ENCODE results near the gene ZNF335. TPM values are rescaled to one million over a fixed set of nuclear protein-coding genes. Genes with fewer than 3 reads are reported as not detected.

The ZNF335 gene
- total and polyA plus RNA-seq, 11 donors = 5.6 to 14.9 (median 7.5) TPM

GRCh38 chr20:45962031-45962755 lies 9.8 kb downstream of the ZNF335 start:
- Histone ChIP-seq H3K9me3 (no peaks in the 10 kb centered on the region), H3K4me1 (no peaks in the 10 kb centered on the region), H3K4me3 (no peak overlapping the region), H3K27ac (no peak overlapping the region), H3K27me3 (no peaks in the 10 kb centered on the region), H3K36me3 (peaks cover 3 to 100% (median 100%) of the 10 kb centered on the region in 9 donors)
- WGBS, 4 donors = 94 to 96% (median 94%) methylated on average over 17 to 26 of the region's 26 CpGs
- TF ChIP-seq CTCF (IDR thresholded peaks at IDR 0.05) = no peak
- no peak for TF ChIP-seq POLR2A (IDR thresholded peaks at IDR 0.05)
- intact Hi-C loops (cut with DNase I) = loop anchor here in 6 of 10 donors (5.0 to 10.0 kb wide), 4 partner anchors 67 to 157 kb away; partner anchors contain the start of genes TNNC2 (in 4 of the 6), CTSA (in 2 of the 6) and NEURL2 (in 2 of the 6)
- ATAC-seq = no peak
- no peak for DNase-seq

GRCh38 chr20:45959956-45960630 lies 11.9 kb downstream of the ZNF335 start:
- DNase-seq = no peak
- TF ChIP-seq CTCF (IDR thresholded peaks at IDR 0.05) (no peak), POLR2A (IDR thresholded peaks at IDR 0.05) (no peak)
- H3K4me3 ChIP-seq = no peak overlapping the region
- no peaks in the 10 kb centered on the region for H3K9me3 ChIP-seq
- no peaks in the 10 kb centered on the region for H3K4me1 ChIP-seq
- H3K27ac ChIP-seq = no peak overlapping the region
- no peak for ATAC-seq
- intact Hi-C loops (cut with DNase I) = loop anchor here in 7 of 10 donors (5.0 to 10.0 kb wide), 5 partner anchors 65 to 155 kb away; partner anchors contain the start of genes TNNC2 (in 5 of the 7), CTSA (in 3 of the 7) and NEURL2 (in 3 of the 7)
- H3K27me3 ChIP-seq = no peaks in the 10 kb centered on the region
- 86 to 96% (median 95%) methylated on average over 14 of the region's 14 CpGs for WGBS, 4 donors
- peaks cover 3 to 100% (median 95%) of the 10 kb centered on the region in 9 donors for H3K36me3 ChIP-seq

- Histone ChIP-seq H3K27ac (no peak overlapping the region), H3K27me3 (no peaks in the 10 kb centered on the region), H3K36me3 (peaks cover 3 to 99% (median 86%) of the 10 kb centered on the region in 9 donors), H3K4me3 (no peak overlapping the region), H3K9me3 (no peaks in the 10 kb centered on the region), H3K4me1 (no peaks in the 10 kb centered on the region)
- DNase-seq = no peak
- intact Hi-C loops (cut with DNase I) = loop anchor here in 2 of 10 donors (5.0 kb wide), 2 partner anchors 67 to 132 kb away; partner anchors contain the start of genes CTSA (in 1 of the 2), NEURL2 (in 1 of the 2) and TNNC2 (in 1 of the 2)
- TF ChIP-seq CTCF (IDR thresholded peaks at IDR 0.05) = no peak
- TF ChIP-seq POLR2A (IDR thresholded peaks at IDR 0.05) = no peak
- no peak for ATAC-seq
- WGBS, 4 donors = 86 to 95% (median 92%) methylated on average over 13 to 16 of the region's 16 CpGs
Observed at GRCh38 chr20:45959126-45959525, 12.9 kb downstream of the ZNF335 start.

- no peaks in the 10 kb centered on the region for H3K4me1 ChIP-seq
- WGBS, 4 donors = 96 to 99% (median 98%) methylated on average over 4 of the region's 4 CpGs
- H3K36me3 ChIP-seq = peaks cover 3 to 99% (median 84%) of the 10 kb centered on the region in 9 donors
- no peak overlapping the region for H3K4me3 ChIP-seq
- no peak overlapping the region for H3K27ac ChIP-seq
- no peak for TF ChIP-seq CTCF (IDR thresholded peaks at IDR 0.05)
- no peak for TF ChIP-seq POLR2A (IDR thresholded peaks at IDR 0.05)
- DNase-seq = no peak
- ATAC-seq = no peak
- H3K27me3 ChIP-seq = no peaks in the 10 kb centered on the region
- intact Hi-C loops (cut with DNase I) = loop anchor here in 2 of 10 donors (5.0 kb wide), 2 partner anchors 66 to 131 kb away; partner anchors contain the start of genes CTSA (in 1 of the 2), NEURL2 (in 1 of the 2) and TNNC2 (in 1 of the 2)
- H3K9me3 ChIP-seq = no peaks in the 10 kb centered on the region
Observed at GRCh38 chr20:45958593-45958992, 13.4 kb downstream of the ZNF335 start.
